ENCODE data around the gene ZNG1A.

ZNG1A gene

GRCh38 chr9:212297-212696 is 33.4 kb upstream of the ZNG1A start:
- TF ChIP-seq GLIS3 (CRISPR knock-in tag; IDR thresholded peaks at IDR 0.05) (no peak), PATZ1 (CRISPR knock-in tag; IDR thresholded peaks at IDR 0.05; ENCODE audit: borderline replicate concordance) (no peak)
- ATAC-seq: no peak

GRCh38 chr9:211557-211956 is 32.7 kb upstream of the ZNG1A start:
- no peak for TF ChIP-seq ISL1 (CRISPR knock-in tag; IDR thresholded peaks at IDR 0.05)
- TF ChIP-seq TOX (CRISPR knock-in tag; IDR thresholded peaks at IDR 0.05; ENCODE audit: borderline replicate concordance): no peak
- TF ChIP-seq TCF4 (CRISPR knock-in tag; IDR thresholded peaks at IDR 0.05; ENCODE audit: borderline replicate concordance): no peak
- TF ChIP-seq ZC3H10 (CRISPR knock-in tag; IDR thresholded peaks at IDR 0.05): no peak
- no peak for TF ChIP-seq GLIS3 (CRISPR knock-in tag; IDR thresholded peaks at IDR 0.05)
- no peak for TF ChIP-seq CREB5 (CRISPR knock-in tag; IDR thresholded peaks at IDR 0.05; ENCODE audit: low read depth)
- no peak for ATAC-seq

GRCh38 chr9:211036-211435 is 32.2 kb upstream of the ZNG1A start:
- TF ChIP-seq GLIS3 (CRISPR knock-in tag; IDR thresholded peaks at IDR 0.05) (no peak), POU6F1 (CRISPR knock-in tag; IDR thresholded peaks at IDR 0.05; ENCODE audit: borderline replicate concordance, low read depth) (no peak), CREB5 (CRISPR knock-in tag; IDR thresholded peaks at IDR 0.05; ENCODE audit: low read depth) (no peak), ZFP30 (CRISPR knock-in tag; IDR thresholded peaks at IDR 0.05) (no peak), RARB (CRISPR knock-in tag; IDR thresholded peaks at IDR 0.05) (no peak), ISL1 (CRISPR knock-in tag; IDR thresholded peaks at IDR 0.05) (no peak), PPARA (CRISPR knock-in tag; IDR thresholded peaks at IDR 0.05; ENCODE audit: borderline replicate concordance) (no peak), ESRRG (CRISPR knock-in tag; IDR thresholded peaks at IDR 0.05) (no peak), TOX (CRISPR knock-in tag; IDR thresholded peaks at IDR 0.05; ENCODE audit: borderline replicate concordance) (no peak), CSRNP3 (CRISPR knock-in tag; IDR thresholded peaks at IDR 0.05) (no peak), OSR1 (CRISPR knock-in tag; IDR thresholded peaks at IDR 0.05) (no peak), ZNF8 (CRISPR knock-in tag; IDR thresholded peaks at IDR 0.05) (no peak), ZC3H10 (CRISPR knock-in tag; IDR thresholded peaks at IDR 0.05) (no peak), SNAI2 (CRISPR knock-in tag; IDR thresholded peaks at IDR 0.05) (no peak), PATZ1 (CRISPR knock-in tag; IDR thresholded peaks at IDR 0.05; ENCODE audit: borderline replicate concordance) (no peak), ARNTL (CRISPR knock-in tag; IDR thresholded peaks at IDR 0.05; ENCODE audit: borderline replicate concordance, low read depth) (no peak), BACH2 (CRISPR knock-in tag; IDR thresholded peaks at IDR 0.05; ENCODE audit: borderline replicate concordance) (no peak), ZNF565 (CRISPR knock-in tag; conservative IDR thresholded peaks at IDR 0.05; ENCODE audit: low read depth) (no peak)
- ATAC-seq: no peak
